DOHH2 (cell line): ENCODE measurements around the gene CACNA2D1.

ENCODE experiments used
- H3F3A ChIP-seq: fragments of 200-600 bp; sonication (generic), shearing (Covaris generic); 2 replicates; pipeline ENCODE4 v1.6.0; 2016; ENCODE audit warnings: antibody characterized with exemption, mild to moderate bottlenecking; ENCODE audit not compliant: control insufficient read depth, insufficient read depth
- H3K27ac ChIP-seq: fragments of 200-600 bp; sonication (generic); 2 replicates; pipeline ENCODE4 v1.5.1; 2014; ENCODE audit warnings: low read depth, mild to moderate bottlenecking, low read length, moderate library complexity
- H3K27me3 ChIP-seq: fragments of 200-600 bp; sonication (generic); 2 replicates; pipeline ENCODE4 v1.6.1; 2014; ENCODE audit warnings: mild to moderate bottlenecking, low read length, mixed read lengths; ENCODE audit not compliant: control insufficient read depth
- H3K36me3 ChIP-seq: fragments of 200-600 bp; sonication (generic); 2 replicates; pipeline ENCODE4 v1.6.1; 2014; ENCODE audit warnings: mild to moderate bottlenecking, low read length, moderate library complexity, mixed read lengths; ENCODE audit not compliant: control insufficient read depth
- H3K4me1 ChIP-seq: fragments of 200-600 bp; sonication (generic); 2 replicates; pipeline ENCODE4 v1.6.1; 2014; ENCODE audit warnings: mild to moderate bottlenecking, low read length, mixed read lengths; ENCODE audit not compliant: control insufficient read depth
- H3K4me2 ChIP-seq: fragments of 200-600 bp; sonication (generic); 2 replicates; pipeline ENCODE4 v1.6.0; 2014; ENCODE audit warnings: mild to moderate bottlenecking, low read length, moderate library complexity
- H3K4me3 ChIP-seq: fragments of 200-600 bp; sonication (generic); 2 replicates; pipeline ENCODE4 v1.5.1; 2014; ENCODE audit warnings: mild to moderate bottlenecking, low read length, mixed read lengths
- H3K79me2 ChIP-seq: fragments of 200-600 bp; sonication (generic); 2 replicates; pipeline ENCODE4 v1.6.1; 2014; ENCODE audit warnings: mild to moderate bottlenecking, low read length, mixed read lengths; ENCODE audit not compliant: control insufficient read depth
- H3K9me2 ChIP-seq: fragments of 200-600 bp; sonication (generic); replicated peaks from 2 replicates; pipeline ENCODE4 v1.6.1; 2014; ENCODE audit warnings: mild to moderate bottlenecking, low read length, mixed read lengths; ENCODE audit not compliant: control insufficient read depth
- H3K9me3 ChIP-seq: fragments of 200-600 bp; sonication (generic); 2 replicates; pipeline ENCODE4 v1.6.1; 2014; ENCODE audit warnings: antibody characterized with exemption, low read length, mixed read lengths; ENCODE audit not compliant: control insufficient read depth, insufficient read depth
- H4K20me1 ChIP-seq: fragments of 200-600 bp; sonication (generic); 2 replicates; pipeline ENCODE4 v1.6.0; 2014; ENCODE audit warnings: low read depth, mild to moderate bottlenecking, antibody characterized with exemption, low read length, moderate library complexity; ENCODE audit not compliant: control insufficient read depth, insufficient read depth
- CTCF ChIP-seq: fragments of 200-600 bp; sonication (generic); IDR thresholded peaks from one replicate; pipeline ENCODE4 v1.5.1; 2014; ENCODE audit warnings: antibody characterized with exemption, mild to moderate bottlenecking, low read depth, low read length; ENCODE audit not compliant: poor library complexity, severe bottlenecking
- EZH2phosphoT487 ChIP-seq: fragments of 200-600 bp; sonication (generic); IDR thresholded peaks from 2 replicates; pipeline ENCODE4 v1.6.1; 2017; ENCODE audit warnings: borderline replicate concordance, mild to moderate bottlenecking, antibody characterized with exemption, low read length, moderate library complexity, mixed read lengths

The CACNA2D1 gene

DNA sequence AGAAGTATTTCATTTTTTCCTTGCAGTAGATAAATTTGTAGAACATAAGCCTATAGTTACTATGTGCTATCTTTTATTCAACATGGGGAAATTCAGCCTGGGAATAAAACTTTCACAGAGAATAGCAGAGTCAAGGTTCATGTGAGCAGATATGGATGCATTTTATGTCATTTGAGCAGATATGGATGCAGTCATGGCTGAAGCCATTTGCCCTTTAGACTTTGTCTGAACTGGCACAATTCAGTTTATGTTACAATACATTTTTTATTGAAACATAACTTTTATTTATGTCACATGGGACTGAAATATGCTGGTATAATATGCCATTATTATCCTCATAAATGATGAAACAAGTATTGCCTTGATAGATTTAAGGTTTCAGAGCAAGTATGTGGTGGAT is 231.1 kb downstream of the CACNA2D1 start:
- 0 out of 2 replicates have a peak, but pooled peaks cover 2% of the 10 kb centered on the region for H3K9me3 ChIP-seq
- no peak overlapping the region for H3K4me2 ChIP-seq
- H3K36me3 ChIP-seq = no peaks in the 10 kb centered on the region
- no peak overlapping the region for H3K27ac ChIP-seq
- H3K4me1 ChIP-seq = no peaks in the 10 kb centered on the region
- no peaks in the 10 kb centered on the region for H3K27me3 ChIP-seq
- TF ChIP-seq CTCF (no peak), EZH2phosphoT487 (no peak)
- no peaks in the 10 kb centered on the region for H3K79me2 ChIP-seq
- H3F3A ChIP-seq = no peaks in the 10 kb centered on the region
- H4K20me1 ChIP-seq = no peaks in the 10 kb centered on the region
- H3K4me3 ChIP-seq = no peak overlapping the region
- no peaks in the 10 kb centered on the region for H3K9me2 ChIP-seq

DNA sequence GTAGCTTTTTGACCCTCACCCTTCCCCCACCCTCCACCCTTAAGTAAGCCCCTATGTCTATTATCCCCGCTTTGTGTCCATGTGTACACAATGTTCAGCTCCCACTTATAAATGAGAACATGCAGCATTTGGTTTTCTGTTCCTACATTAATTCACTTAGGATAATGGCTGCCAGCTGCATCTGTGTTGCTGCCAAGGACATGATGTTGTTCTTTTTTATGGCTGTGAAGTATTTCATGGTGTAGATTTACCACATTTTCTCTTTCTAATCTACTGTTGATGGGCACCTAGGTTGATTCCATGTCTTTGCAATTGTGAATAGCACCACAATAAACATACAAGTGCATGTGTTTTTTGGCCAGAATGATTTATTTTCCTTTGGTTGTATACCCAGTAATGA is 232.2 kb downstream of the CACNA2D1 start:
- Histone ChIP-seq H3F3A (no peaks in the 10 kb centered on the region), H3K36me3 (no peaks in the 10 kb centered on the region), H3K27me3 (no peaks in the 10 kb centered on the region), H3K9me2 (no peaks in the 10 kb centered on the region), H3K4me2 (no peak overlapping the region), H3K4me1 (no peaks in the 10 kb centered on the region), H3K9me3 (0 out of 2 replicates have a peak, but pooled peaks cover 2% of the 10 kb centered on the region), H3K27ac (no peak overlapping the region), H3K4me3 (no peak overlapping the region), H4K20me1 (no peaks in the 10 kb centered on the region), H3K79me2 (no peaks in the 10 kb centered on the region)
- TF ChIP-seq EZH2phosphoT487 (no peak), CTCF (no peak)

DNA sequence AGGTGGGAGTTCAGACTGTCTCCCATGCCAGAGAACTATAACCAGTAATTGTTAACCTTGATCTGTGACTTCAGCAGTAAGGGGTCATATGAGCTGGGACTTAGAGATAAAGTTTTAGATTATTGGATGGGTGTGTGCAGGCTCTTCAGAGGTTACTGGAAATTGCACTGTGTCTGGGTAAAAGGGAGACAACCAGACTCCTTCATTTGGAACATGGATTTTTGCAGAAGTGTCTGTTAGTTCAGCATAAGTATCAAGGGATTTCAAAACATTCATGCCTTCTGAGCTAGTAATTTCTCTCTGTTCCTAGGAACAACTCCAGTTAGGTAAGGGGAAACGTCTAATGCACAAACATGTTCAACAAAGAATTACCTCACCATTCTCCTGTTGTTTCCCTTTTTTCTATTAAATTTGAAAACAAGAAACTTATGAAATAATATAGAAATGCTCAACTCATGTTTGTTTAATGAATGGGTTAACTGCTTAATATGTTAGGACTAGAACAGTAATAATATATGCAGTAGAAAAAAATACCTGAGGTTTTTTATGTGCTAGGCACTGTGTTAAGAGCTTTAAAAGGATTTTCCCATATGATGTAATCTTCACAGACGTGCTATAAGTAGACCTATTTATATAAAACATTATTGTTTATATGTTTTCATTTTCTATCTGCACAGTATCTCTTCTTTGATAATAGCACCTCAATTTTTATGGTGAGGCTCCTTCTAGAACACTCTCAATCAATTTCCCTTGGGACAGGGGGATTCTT is 233.0 kb downstream of the CACNA2D1 start:
- Histone ChIP-seq H3K4me3 (no peak overlapping the region), H4K20me1 (no peaks in the 10 kb centered on the region), H3K9me3 (0 out of 2 replicates have a peak, but pooled peaks cover 2% of the 10 kb centered on the region), H3K4me2 (no peak overlapping the region), H3K36me3 (no peaks in the 10 kb centered on the region), H3K27me3 (no peaks in the 10 kb centered on the region), H3K9me2 (no peaks in the 10 kb centered on the region), H3K4me1 (no peaks in the 10 kb centered on the region), H3K79me2 (no peaks in the 10 kb centered on the region), H3F3A (no peaks in the 10 kb centered on the region), H3K27ac (no peak overlapping the region)
- TF ChIP-seq EZH2phosphoT487 (no peak), CTCF (no peak)
